Nephron (organoid): ENCODE data around the gene KCNIP4.

Experiments
- H3K27ac Mint-ChIP-seq, 3 experiments: 2 replicates each; pipeline ENCODE4 v1.8.0; 2020; ENCODE audit warnings: mixed read lengths in 3 of 3, mild to moderate bottlenecking in 2 of 3, moderate library complexity in 1 of 3
- H3K27me3 Mint-ChIP-seq: 2 replicates; pipeline ENCODE4 v1.8.0; 2021; ENCODE audit warnings: low read depth, mild to moderate bottlenecking, moderate library complexity, mixed read lengths
- H3K36me3 Mint-ChIP-seq: 2 replicates; pipeline ENCODE4 v1.8.0; 2020; ENCODE audit warnings: low read depth, mixed read lengths
- H3K4me1 Mint-ChIP-seq: 2 replicates; pipeline ENCODE4 v1.8.0; 2020; ENCODE audit warnings: mixed read lengths
- H3K4me3 Mint-ChIP-seq, 3 experiments: 2 replicates each; pipeline ENCODE4 v1.8.0; 2020; ENCODE audit warnings: mild to moderate bottlenecking in 3 of 3, mixed read lengths in 3 of 3, moderate library complexity in 2 of 3
- H3K9me3 Mint-ChIP-seq: 2 replicates; pipeline ENCODE4 v1.8.0; 2020; ENCODE audit warnings: mixed read lengths
- TF ChIP-seq, protein P1 (sequence below), 3 experiments: fragments of 200-600 bp; sonication (generic); IDR thresholded peaks; one replicate each; pipeline ENCODE4 v1.5.0; 2021; ENCODE audit warnings: antibody characterized with exemption in 3 of 3; ENCODE audit not compliant: unreplicated experiment in 3 of 3

KCNIP4 gene

DNA sequence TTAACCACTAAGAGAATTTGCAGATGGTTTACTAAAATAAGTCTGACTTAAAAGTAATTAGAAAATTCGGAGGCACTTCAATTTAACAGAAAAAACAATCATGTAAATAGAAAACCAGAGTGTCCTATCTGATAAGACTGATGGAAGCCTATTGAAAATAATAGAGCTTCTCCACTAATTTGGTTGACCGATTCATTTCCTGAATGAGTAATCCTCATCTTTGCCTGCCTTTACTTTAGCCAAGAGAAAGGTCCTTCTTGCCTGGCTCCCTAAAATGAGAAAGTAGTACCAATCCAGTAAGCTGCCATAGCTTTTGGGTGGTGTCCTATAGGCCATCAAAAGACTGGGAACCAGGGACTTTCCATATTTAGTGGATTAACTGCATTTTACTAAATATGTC, 48.4 kb downstream of the KCNIP4 start:
- Mint-ChIP-seq H3K9me3 (peaks cover 4% of the 10 kb centered on the region), H3K4me3 (no peak overlapping the region), H3K36me3 (no peaks in the 10 kb centered on the region), H3K27me3 (no peaks in the 10 kb centered on the region), H3K27ac (no peak overlapping the region), H3K4me1 (no peaks in the 10 kb centered on the region)
- TF ChIP-seq, protein P1, sequence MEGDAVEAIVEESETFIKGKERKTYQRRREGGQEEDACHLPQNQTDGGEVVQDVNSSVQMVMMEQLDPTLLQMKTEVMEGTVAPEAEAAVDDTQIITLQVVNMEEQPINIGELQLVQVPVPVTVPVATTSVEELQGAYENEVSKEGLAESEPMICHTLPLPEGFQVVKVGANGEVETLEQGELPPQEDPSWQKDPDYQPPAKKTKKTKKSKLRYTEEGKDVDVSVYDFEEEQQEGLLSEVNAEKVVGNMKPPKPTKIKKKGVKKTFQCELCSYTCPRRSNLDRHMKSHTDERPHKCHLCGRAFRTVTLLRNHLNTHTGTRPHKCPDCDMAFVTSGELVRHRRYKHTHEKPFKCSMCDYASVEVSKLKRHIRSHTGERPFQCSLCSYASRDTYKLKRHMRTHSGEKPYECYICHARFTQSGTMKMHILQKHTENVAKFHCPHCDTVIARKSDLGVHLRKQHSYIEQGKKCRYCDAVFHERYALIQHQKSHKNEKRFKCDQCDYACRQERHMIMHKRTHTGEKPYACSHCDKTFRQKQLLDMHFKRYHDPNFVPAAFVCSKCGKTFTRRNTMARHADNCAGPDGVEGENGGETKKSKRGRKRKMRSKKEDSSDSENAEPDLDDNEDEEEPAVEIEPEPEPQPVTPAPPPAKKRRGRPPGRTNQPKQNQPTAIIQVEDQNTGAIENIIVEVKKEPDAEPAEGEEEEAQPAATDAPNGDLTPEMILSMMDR (IDR thresholded peaks at IDR 0.05; ENCODE audit: unreplicated experiment in 3 of 3), result no peak

GRCh38 chr4:21898101-21898500, 50.5 kb downstream of the KCNIP4 start:
- Mint-ChIP-seq H3K4me1 (no peaks in the 10 kb centered on the region), H3K36me3 (no peaks in the 10 kb centered on the region), H3K27ac (no peak overlapping the region), H3K9me3 (peaks cover 4% of the 10 kb centered on the region), H3K27me3 (no peaks in the 10 kb centered on the region), H3K4me3 (no peak overlapping the region)
- TF ChIP-seq, protein P1 (IDR thresholded peaks at IDR 0.05; ENCODE audit: unreplicated experiment in 3 of 3), result no peak

GRCh38 chr4:21896767-21897166, 51.8 kb downstream of the KCNIP4 start:
- Mint-ChIP-seq H3K27me3 (no peaks in the 10 kb centered on the region), H3K9me3 (peaks cover 4% of the 10 kb centered on the region), H3K27ac (no peak overlapping the region), H3K4me3 (no peak overlapping the region), H3K4me1 (no peaks in the 10 kb centered on the region), H3K36me3 (no peaks in the 10 kb centered on the region)
- TF ChIP-seq, protein P1 (IDR thresholded peaks at IDR 0.05; ENCODE audit: unreplicated experiment in 3 of 3), result no peak

GRCh38 chr4:21893136-21893535, 55.4 kb downstream of the KCNIP4 start:
- no peaks in the 10 kb centered on the region for H3K36me3 Mint-ChIP-seq
- H3K27me3 Mint-ChIP-seq, result peaks cover 3% of the 10 kb centered on the region
- TF ChIP-seq, protein P1 (IDR thresholded peaks at IDR 0.05; ENCODE audit: unreplicated experiment in 3 of 3), result no peak
- H3K4me1 Mint-ChIP-seq, result no peaks in the 10 kb centered on the region
- no peak overlapping the region for H3K27ac Mint-ChIP-seq
- no peak overlapping the region for H3K4me3 Mint-ChIP-seq
- peaks cover 4% of the 10 kb centered on the region for H3K9me3 Mint-ChIP-seq

GRCh38 chr4:21890231-21890630, 58.3 kb downstream of the KCNIP4 start:
- Mint-ChIP-seq H3K27ac (no peak overlapping the region), H3K4me1 (no peaks in the 10 kb centered on the region), H3K27me3 (peaks cover 3% of the 10 kb centered on the region), H3K9me3 (no peaks in the 10 kb centered on the region), H3K36me3 (no peaks in the 10 kb centered on the region), H3K4me3 (no peak overlapping the region)
- TF ChIP-seq, protein P1 (IDR thresholded peaks at IDR 0.05; ENCODE audit: unreplicated experiment in 3 of 3), result no peak

DNA sequence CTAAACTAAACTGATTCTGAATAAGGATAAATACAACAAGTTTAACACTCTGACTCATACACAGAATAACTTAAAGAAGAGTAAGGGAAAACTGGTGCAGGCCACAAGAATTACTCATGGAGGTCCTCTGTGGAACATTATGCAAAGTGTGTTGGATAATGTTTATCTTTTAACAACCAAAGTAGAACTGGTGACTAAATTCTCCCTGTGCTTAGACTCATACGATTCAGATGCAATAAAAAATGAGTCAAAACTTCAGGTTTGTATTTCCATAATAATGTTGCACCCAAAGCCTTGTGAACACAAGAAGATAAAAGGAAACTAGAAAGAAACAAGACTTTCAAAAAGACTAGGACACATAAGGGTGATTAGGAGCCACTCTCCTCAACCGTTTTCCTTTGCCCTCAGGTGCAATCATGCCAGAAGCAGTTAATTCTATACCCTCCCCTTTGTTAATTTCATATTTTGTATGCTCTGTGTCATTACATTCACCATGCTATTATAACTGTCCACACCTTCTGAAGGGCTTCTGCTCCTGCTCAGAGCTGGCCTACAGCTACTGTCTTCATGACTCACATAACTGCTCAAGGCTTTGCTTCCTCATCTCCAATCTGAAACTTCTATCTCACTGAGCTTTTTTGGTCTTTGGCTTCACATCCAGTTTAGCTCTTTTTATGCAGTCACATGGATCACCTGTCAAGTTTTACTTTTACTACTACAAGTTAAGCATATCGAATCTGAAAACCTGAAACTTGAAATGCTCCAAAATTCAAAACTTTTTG, 60.2 kb downstream of the KCNIP4 start:
- TF ChIP-seq, protein P1 (IDR thresholded peaks at IDR 0.05; ENCODE audit: unreplicated experiment in 3 of 3), result no peak
- Mint-ChIP-seq H3K36me3 (no peaks in the 10 kb centered on the region), H3K4me3 (no peak overlapping the region), H3K9me3 (peaks cover 3% of the 10 kb centered on the region), H3K27ac (no peak overlapping the region), H3K27me3 (peaks cover 3% of the 10 kb centered on the region), H3K4me1 (no peaks in the 10 kb centered on the region)
